HCT116 (cell line): ENCODE measurements around the gene DEPDC4.

Source experiments
- CEBPB ChIP-seq: IDR thresholded peaks from 2 replicates; pipeline ENCODE4 v1.6.1; 2012; ENCODE audit warnings: low read depth
- POLR2A ChIP-seq: IDR thresholded peaks from 2 replicates; pipeline ENCODE4 v1.7.0; 2011; ENCODE audit warnings: borderline replicate concordance; ENCODE audit not compliant: insufficient read depth, insufficient read length; ENCODE audit errors: extremely low read depth
- TF ChIP-seq, protein P1 (sequence below), 3 experiments: fragments of 200-600 bp in 1 of 3; sonication (generic) in 1 of 3; IDR thresholded peaks in 2 of 3; conservative IDR thresholded peaks in 1 of 3; 2 replicates each; pipeline ENCODE4 v1.5.1; 2012 to 2017; ENCODE audit warnings: low read depth in 2 of 3, low read length in 2 of 3, antibody characterized with exemption in 1 of 3, borderline replicate concordance in 1 of 3, control low read depth in 1 of 3, mild to moderate bottlenecking in 1 of 3, mixed read lengths in 1 of 3, mixed run types in 1 of 3, moderate library complexity in 1 of 3; ENCODE audit not compliant: insufficient read depth in 1 of 3

- TF ChIP-seq, protein P1, sequence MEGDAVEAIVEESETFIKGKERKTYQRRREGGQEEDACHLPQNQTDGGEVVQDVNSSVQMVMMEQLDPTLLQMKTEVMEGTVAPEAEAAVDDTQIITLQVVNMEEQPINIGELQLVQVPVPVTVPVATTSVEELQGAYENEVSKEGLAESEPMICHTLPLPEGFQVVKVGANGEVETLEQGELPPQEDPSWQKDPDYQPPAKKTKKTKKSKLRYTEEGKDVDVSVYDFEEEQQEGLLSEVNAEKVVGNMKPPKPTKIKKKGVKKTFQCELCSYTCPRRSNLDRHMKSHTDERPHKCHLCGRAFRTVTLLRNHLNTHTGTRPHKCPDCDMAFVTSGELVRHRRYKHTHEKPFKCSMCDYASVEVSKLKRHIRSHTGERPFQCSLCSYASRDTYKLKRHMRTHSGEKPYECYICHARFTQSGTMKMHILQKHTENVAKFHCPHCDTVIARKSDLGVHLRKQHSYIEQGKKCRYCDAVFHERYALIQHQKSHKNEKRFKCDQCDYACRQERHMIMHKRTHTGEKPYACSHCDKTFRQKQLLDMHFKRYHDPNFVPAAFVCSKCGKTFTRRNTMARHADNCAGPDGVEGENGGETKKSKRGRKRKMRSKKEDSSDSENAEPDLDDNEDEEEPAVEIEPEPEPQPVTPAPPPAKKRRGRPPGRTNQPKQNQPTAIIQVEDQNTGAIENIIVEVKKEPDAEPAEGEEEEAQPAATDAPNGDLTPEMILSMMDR (IDR thresholded peaks at IDR 0.05 in 2 of 3, conservative IDR thresholded peaks at IDR 0.05 in 1 of 3; ENCODE audit: borderline replicate concordance in 1 of 3, insufficient read depth in 1 of 3, low read depth in 2 of 3, low read length in 2 of 3) = no peak
- TF ChIP-seq CEBPB (no peak), POLR2A (no peak)
These were observed 45.4 kb downstream of the DEPDC4 start for GRCh38 chr12:100221523-100221922.
